Measurements from ENCODE around the gene OR56B1. TPM values are rescaled to one million over a fixed set of nuclear protein-coding genes. Genes with fewer than 3 reads are reported as not detected.

Gene OR56B1
- total RNA-seq, 1 experiment from 2014 or later, result 0.17 TPM

DNA sequence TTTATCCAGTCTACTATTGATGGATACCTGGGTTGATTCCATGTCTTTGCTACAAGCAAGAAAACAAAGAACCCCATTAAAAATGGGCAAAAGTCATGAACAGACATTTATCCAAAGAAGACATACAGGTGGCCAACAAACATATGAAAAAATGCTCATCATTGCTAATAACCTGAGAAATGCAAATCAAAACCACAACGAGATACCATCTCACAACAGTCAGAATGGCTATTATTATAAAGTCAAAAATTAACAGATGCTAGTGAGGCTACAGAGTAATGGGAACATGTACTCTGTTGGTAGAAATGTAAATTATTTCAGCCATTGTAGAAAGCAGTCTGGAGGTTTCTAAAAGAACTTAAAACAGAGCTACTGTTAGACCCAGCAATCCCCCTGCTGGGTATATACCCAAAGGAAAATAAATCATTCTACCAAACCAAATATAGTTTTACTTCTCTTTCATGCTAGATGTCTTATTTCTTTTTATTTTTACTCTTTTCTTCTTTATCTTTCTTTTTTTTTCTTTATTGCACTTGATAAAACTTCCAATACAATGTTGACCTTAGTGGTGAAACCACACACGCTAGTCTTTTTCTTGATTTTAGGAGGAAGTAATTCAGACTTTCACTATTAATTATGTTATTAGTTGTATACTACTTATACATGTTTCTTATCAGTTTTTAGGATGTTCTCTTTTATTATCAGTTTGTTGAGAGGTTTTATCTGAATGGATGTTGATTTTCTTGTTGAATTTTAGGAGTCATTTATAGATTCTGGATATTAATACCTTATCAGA lies 32.3 kb upstream of the OR56B1 start:
- POLR2A ChIA-PET, result no interaction called here
- DNase-seq (ENCODE audit: low spot score), result no peak
- H3K4me3 Mint-ChIP-seq, result no peak overlapping the region
- CTCF ChIA-PET, result no interaction called here
- no peak for ATAC-seq
- H3K9me3 Mint-ChIP-seq, result no peaks in the 10 kb centered on the region
- H3K36me3 Mint-ChIP-seq, result peaks cover 49% of the 10 kb centered on the region
- H3K4me1 Mint-ChIP-seq, result no peaks in the 10 kb centered on the region
- no peaks in the 10 kb centered on the region for H3K27me3 Mint-ChIP-seq (ENCODE audit: low read depth)
- H3K27ac Mint-ChIP-seq, result no peak overlapping the region
- TF ChIP-seq, protein P1, sequence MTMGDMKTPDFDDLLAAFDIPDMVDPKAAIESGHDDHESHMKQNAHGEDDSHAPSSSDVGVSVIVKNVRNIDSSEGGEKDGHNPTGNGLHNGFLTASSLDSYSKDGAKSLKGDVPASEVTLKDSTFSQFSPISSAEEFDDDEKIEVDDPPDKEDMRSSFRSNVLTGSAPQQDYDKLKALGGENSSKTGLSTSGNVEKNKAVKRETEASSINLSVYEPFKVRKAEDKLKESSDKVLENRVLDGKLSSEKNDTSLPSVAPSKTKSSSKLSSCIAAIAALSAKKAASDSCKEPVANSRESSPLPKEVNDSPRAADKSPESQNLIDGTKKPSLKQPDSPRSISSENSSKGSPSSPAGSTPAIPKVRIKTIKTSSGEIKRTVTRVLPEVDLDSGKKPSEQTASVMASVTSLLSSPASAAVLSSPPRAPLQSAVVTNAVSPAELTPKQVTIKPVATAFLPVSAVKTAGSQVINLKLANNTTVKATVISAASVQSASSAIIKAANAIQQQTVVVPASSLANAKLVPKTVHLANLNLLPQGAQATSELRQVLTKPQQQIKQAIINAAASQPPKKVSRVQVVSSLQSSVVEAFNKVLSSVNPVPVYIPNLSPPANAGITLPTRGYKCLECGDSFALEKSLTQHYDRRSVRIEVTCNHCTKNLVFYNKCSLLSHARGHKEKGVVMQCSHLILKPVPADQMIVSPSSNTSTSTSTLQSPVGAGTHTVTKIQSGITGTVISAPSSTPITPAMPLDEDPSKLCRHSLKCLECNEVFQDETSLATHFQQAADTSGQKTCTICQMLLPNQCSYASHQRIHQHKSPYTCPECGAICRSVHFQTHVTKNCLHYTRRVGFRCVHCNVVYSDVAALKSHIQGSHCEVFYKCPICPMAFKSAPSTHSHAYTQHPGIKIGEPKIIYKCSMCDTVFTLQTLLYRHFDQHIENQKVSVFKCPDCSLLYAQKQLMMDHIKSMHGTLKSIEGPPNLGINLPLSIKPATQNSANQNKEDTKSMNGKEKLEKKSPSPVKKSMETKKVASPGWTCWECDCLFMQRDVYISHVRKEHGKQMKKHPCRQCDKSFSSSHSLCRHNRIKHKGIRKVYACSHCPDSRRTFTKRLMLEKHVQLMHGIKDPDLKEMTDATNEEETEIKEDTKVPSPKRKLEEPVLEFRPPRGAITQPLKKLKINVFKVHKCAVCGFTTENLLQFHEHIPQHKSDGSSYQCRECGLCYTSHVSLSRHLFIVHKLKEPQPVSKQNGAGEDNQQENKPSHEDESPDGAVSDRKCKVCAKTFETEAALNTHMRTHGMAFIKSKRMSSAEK (CRISPR knock-in tag; IDR thresholded peaks at IDR 0.05; ENCODE audit: borderline replicate concordance), result no peak
- TF ChIP-seq, protein P2, sequence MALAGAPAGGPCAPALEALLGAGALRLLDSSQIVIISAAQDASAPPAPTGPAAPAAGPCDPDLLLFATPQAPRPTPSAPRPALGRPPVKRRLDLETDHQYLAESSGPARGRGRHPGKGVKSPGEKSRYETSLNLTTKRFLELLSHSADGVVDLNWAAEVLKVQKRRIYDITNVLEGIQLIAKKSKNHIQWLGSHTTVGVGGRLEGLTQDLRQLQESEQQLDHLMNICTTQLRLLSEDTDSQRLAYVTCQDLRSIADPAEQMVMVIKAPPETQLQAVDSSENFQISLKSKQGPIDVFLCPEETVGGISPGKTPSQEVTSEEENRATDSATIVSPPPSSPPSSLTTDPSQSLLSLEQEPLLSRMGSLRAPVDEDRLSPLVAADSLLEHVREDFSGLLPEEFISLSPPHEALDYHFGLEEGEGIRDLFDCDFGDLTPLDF (CRISPR knock-in tag; IDR thresholded peaks at IDR 0.05), result no peak
- no peak for TF ChIP-seq CBFB (CRISPR knock-in tag; IDR thresholded peaks at IDR 0.05; ENCODE audit: low read depth)
- TF ChIP-seq, protein P3, sequence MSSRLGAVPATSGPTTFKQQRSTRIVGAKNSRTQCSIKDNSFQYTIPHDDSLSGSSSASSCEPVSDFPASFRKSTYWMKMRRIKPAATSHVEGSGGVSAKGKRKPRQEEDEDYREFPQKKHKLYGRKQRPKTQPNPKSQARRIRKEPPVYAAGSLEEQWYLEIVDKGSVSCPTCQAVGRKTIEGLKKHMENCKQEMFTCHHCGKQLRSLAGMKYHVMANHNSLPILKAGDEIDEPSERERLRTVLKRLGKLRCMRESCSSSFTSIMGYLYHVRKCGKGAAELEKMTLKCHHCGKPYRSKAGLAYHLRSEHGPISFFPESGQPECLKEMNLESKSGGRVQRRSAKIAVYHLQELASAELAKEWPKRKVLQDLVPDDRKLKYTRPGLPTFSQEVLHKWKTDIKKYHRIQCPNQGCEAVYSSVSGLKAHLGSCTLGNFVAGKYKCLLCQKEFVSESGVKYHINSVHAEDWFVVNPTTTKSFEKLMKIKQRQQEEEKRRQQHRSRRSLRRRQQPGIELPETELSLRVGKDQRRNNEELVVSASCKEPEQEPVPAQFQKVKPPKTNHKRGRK (CRISPR knock-in tag; IDR thresholded peaks at IDR 0.05; ENCODE audit: borderline replicate concordance), result no peak

DNA sequence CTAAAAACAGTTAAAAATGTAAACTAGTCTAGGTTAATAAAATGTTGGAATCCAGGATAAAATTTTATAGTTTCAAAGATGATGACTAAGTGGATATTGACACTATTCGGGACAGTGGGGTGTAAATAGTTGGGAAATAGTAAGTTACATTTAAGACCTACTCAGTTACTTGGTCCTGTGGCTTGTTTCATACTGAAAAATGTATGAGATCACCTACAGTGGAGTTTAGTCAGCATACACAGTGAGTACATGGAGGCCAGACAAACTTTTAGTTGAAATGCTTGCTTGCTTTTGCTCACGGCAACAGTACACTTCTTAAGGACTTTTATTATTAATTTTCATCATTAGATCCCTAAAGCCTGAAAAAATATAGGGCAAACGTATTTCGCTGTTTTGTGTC lies 30.6 kb upstream of the OR56B1 start:
- H3K4me3 Mint-ChIP-seq, result no peak overlapping the region
- H3K4me1 Mint-ChIP-seq, result no peaks in the 10 kb centered on the region
- ATAC-seq (no peak), DNase-seq (ENCODE audit: low spot score) (no peak)
- no peaks in the 10 kb centered on the region for H3K9me3 Mint-ChIP-seq
- H3K27me3 Mint-ChIP-seq (ENCODE audit: low read depth), result no peaks in the 10 kb centered on the region
- no peak overlapping the region for H3K27ac Mint-ChIP-seq
- ChIA-PET CTCF (no interaction called here), POLR2A (no interaction called here)
- TF ChIP-seq EMX1 (CRISPR knock-in tag; IDR thresholded peaks at IDR 0.05), result no peak
- H3K36me3 Mint-ChIP-seq, result peaks cover 48% of the 10 kb centered on the region

DNA sequence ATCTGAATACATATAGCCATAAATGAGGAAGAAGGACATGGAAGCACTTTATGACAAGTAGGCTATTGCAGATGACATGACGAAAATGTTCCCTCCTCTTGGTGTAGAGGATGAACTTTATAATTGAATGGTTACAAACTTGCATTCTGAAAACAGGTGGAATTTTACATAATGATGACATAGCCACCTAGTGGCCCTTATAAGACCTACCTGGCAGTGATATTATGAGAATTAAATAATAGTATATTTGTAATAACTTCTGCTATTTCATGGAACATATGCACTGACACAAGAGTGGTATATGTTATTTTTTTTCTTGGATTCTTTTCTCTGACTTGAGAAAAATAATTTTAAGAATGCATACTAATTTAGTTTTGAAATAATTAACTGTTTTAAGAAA lies 23.7 kb upstream of the OR56B1 start:
- DNase-seq (ENCODE audit: low spot score), result no peak
- Mint-ChIP-seq H3K4me3 (no peak overlapping the region), H3K36me3 (peaks cover 23% of the 10 kb centered on the region), H3K27ac (no peak overlapping the region), H3K27me3 (ENCODE audit: low read depth) (no peaks in the 10 kb centered on the region; the same call in 1 of the 2 replicates), H3K4me1 (no peaks in the 10 kb centered on the region), H3K9me3 (peaks cover 13% of the 10 kb centered on the region)
- CTCF ChIA-PET, result interaction anchor here (1.0 to 1.1 kb wide), 2 partner anchors 28 to 179 kb away, joined by 3 to 4 read pairs; partner anchors contain the start of gene TRIM5
- no peak for ATAC-seq
- POLR2A ChIA-PET, result no interaction called here
- TF ChIP-seq RELA (CRISPR knock-in tag; IDR thresholded peaks at IDR 0.05; ENCODE audit: borderline replicate concordance) (no peak), ZNF121 (CRISPR knock-in tag; IDR thresholded peaks at IDR 0.05) (no peak), OVOL2 (CRISPR knock-in tag; IDR thresholded peaks at IDR 0.05; ENCODE audit: borderline replicate concordance) (no peak), ATF1 (CRISPR knock-in tag; IDR thresholded peaks at IDR 0.05) (no peak), SMAD3 (CRISPR knock-in tag; IDR thresholded peaks at IDR 0.05; ENCODE audit: borderline replicate concordance) (no peak), ELF4 (CRISPR knock-in tag; IDR thresholded peaks at IDR 0.05; ENCODE audit: low read depth) (no peak)
- TF ChIP-seq, protein P4, sequence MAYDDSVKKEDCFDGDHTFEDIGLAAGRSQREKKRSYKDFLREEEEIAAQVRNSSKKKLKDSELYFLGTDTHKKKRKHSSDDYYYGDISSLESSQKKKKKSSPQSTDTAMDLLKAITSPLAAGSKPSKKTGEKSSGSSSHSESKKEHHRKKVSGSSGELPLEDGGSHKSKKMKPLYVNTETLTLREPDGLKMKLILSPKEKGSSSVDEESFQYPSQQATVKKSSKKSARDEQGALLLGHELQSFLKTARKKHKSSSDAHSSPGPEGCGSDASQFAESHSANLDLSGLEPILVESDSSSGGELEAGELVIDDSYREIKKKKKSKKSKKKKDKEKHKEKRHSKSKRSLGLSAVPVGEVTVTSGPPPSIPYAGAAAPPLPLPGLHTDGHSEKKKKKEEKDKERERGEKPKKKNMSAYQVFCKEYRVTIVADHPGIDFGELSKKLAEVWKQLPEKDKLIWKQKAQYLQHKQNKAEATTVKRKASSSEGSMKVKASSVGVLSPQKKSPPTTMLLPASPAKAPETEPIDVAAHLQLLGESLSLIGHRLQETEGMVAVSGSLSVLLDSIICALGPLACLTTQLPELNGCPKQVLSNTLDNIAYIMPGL (CRISPR knock-in tag; IDR thresholded peaks at IDR 0.05), result no peak
- TF ChIP-seq, protein P5, sequence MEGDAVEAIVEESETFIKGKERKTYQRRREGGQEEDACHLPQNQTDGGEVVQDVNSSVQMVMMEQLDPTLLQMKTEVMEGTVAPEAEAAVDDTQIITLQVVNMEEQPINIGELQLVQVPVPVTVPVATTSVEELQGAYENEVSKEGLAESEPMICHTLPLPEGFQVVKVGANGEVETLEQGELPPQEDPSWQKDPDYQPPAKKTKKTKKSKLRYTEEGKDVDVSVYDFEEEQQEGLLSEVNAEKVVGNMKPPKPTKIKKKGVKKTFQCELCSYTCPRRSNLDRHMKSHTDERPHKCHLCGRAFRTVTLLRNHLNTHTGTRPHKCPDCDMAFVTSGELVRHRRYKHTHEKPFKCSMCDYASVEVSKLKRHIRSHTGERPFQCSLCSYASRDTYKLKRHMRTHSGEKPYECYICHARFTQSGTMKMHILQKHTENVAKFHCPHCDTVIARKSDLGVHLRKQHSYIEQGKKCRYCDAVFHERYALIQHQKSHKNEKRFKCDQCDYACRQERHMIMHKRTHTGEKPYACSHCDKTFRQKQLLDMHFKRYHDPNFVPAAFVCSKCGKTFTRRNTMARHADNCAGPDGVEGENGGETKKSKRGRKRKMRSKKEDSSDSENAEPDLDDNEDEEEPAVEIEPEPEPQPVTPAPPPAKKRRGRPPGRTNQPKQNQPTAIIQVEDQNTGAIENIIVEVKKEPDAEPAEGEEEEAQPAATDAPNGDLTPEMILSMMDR (IDR thresholded peaks at IDR 0.05), result no peak
- TF ChIP-seq, protein P6, sequence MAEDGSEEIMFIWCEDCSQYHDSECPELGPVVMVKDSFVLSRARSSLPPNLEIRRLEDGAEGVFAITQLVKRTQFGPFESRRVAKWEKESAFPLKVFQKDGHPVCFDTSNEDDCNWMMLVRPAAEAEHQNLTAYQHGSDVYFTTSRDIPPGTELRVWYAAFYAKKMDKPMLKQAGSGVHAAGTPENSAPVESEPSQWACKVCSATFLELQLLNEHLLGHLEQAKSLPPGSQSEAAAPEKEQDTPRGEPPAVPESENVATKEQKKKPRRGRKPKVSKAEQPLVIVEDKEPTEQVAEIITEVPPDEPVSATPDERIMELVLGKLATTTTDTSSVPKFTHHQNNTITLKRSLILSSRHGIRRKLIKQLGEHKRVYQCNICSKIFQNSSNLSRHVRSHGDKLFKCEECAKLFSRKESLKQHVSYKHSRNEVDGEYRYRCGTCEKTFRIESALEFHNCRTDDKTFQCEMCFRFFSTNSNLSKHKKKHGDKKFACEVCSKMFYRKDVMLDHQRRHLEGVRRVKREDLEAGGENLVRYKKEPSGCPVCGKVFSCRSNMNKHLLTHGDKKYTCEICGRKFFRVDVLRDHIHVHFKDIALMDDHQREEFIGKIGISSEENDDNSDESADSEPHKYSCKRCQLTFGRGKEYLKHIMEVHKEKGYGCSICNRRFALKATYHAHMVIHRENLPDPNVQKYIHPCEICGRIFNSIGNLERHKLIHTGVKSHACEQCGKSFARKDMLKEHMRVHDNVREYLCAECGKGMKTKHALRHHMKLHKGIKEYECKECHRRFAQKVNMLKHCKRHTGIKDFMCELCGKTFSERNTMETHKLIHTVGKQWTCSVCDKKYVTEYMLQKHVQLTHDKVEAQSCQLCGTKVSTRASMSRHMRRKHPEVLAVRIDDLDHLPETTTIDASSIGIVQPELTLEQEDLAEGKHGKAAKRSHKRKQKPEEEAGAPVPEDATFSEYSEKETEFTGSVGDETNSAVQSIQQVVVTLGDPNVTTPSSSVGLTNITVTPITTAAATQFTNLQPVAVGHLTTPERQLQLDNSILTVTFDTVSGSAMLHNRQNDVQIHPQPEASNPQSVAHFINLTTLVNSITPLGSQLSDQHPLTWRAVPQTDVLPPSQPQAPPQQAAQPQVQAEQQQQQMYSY (CRISPR knock-in tag; IDR thresholded peaks at IDR 0.05), result no peak
